ENCODE results near the gene MED13L. TPM values are rescaled to one million over a fixed set of nuclear protein-coding genes. Genes with fewer than 3 reads are reported as not detected.

Gene MED13L
- total and polyA plus RNA-seq, 2 of the 8 experiments (the other 6 are each of a cell fraction or from before 2014, with no cell fraction given) = 15.9 to 51.7 TPM

DNA sequence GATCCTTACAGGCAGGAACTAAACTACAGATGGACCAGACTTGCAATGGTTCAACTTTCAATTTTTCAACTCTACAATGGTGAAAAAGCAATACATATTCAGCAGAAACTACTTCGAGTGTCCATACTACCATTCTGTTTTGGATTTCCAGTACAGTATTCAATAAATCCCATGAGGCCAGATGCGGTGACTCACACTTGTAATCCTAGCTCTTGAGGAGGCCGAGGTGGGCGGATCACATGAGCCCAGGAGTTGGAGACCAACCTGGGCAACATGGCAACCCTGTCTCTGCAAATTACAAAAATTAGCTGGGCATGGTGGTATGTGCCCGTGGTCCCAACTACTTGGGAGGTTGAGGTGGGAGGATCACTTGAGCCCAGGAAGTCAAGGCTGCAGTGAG is 336.1 kb downstream of the MED13L start:
- no peak overlapping the region for H2BK20ac ChIP-seq (ENCODE audit: low read length)
- WGBS, 2 experiments (ENCODE audit: extremely low coverage in 1 of 2, insufficient coverage in 1 of 2, insufficient read length in 1 of 2, insufficient replicate concordance in 2 of 2, low coverage in 1 of 2, low lambda C conversion rate in 2 of 2, missing lambda C conversion rate in 1 of 2) = 95% methylated on average over 5 of the region's 5 CpGs; no CpG with 5 or more reads in 1 of the 2 experiments
- H4K91ac ChIP-seq (replicated peaks; ENCODE audit: insufficient read length, low read length) = no peak overlapping the region
- H4K20me1 ChIP-seq (replicated peaks in 1 of 2; ENCODE audit: control insufficient read depth in 1 of 2, insufficient read depth in 2 of 2, low read length in 2 of 2) = no peaks in the 10 kb centered on the region
- H3K23ac ChIP-seq (ENCODE audit: insufficient read length) = no peak overlapping the region
- no peaks in the 10 kb centered on the region for H3K9me3 ChIP-seq (ENCODE audit: insufficient read depth in 2 of 2, low read depth in 1 of 2, low read length in 1 of 2)
- H2BK120ac ChIP-seq (replicated peaks; ENCODE audit: low read depth, low read length) = no peak overlapping the region
- no peak overlapping the region for H2BK5ac ChIP-seq (ENCODE audit: low read depth, low read length)
- no peak for DNase-seq (ENCODE audit: low read depth in 1 of 2, low spot score in 2 of 2)
- H3K18ac ChIP-seq (ENCODE audit: extremely low read depth, low read length) = no peak overlapping the region
- H2AK5ac ChIP-seq (ENCODE audit: low read depth, low read length) = no peak overlapping the region
- H3K79me1 ChIP-seq (ENCODE audit: low read depth, low read length) = no peaks in the 10 kb centered on the region
- H3K14ac ChIP-seq (ENCODE audit: insufficient read length) = no peak overlapping the region
- no peak overlapping the region for H4K5ac ChIP-seq (ENCODE audit: insufficient read length, low read depth, low read length)
- H3K4me2 ChIP-seq (ENCODE audit: insufficient read depth in 1 of 2, low read depth in 2 of 2, low read length in 2 of 2) = no peak overlapping the region
- H3K27me3 ChIP-seq (replicated peaks in 1 of 4; ENCODE audit: control insufficient read depth in 3 of 4, extremely low read depth in 1 of 4, insufficient read depth in 3 of 4, low read length in 3 of 4) = no peaks in the 10 kb centered on the region
- no peak overlapping the region for H3K4me3 ChIP-seq (ENCODE audit: extremely low read depth in 1 of 4, insufficient read depth in 2 of 4, low read depth in 3 of 4, low read length in 4 of 4)
- CTCF ChIA-PET (ENCODE audit: partially characterized antibody) = no interaction called here
- no peaks in the 10 kb centered on the region; the same call in 1 of the 2 replicates for H3K23me2 ChIP-seq (ENCODE audit: low read depth, low read length)
- no peak overlapping the region for H3K56ac ChIP-seq (replicated peaks; ENCODE audit: insufficient read length, low read depth, low read length)
- H3K4ac ChIP-seq (replicated peaks; ENCODE audit: insufficient read length, low read depth, low read length) = no peak overlapping the region
- no peaks in the 10 kb centered on the region for H3K4me1 ChIP-seq (replicated peaks in 1 of 4; ENCODE audit: control insufficient read depth in 3 of 4, insufficient read depth in 4 of 4, low read length in 3 of 4)
- H3K27ac ChIP-seq (ENCODE audit: low read depth, low read length) = no peak overlapping the region
- POLR2A ChIA-PET (ENCODE audit: partially characterized antibody) = no interaction called here
- no peak overlapping the region for H2BK12ac ChIP-seq (ENCODE audit: low read depth, low read length)
- H3K79me2 ChIP-seq (ENCODE audit: control insufficient read depth in 1 of 2, insufficient read depth in 2 of 2, low read length in 2 of 2) = no peaks in the 10 kb centered on the region
- H2AFZ ChIP-seq (ENCODE audit: low read length) = no peak overlapping the region
- H3K36me3 ChIP-seq (ENCODE audit: control insufficient read depth in 2 of 4, insufficient read depth in 4 of 4, low read length in 3 of 4) = no peaks in the 10 kb centered on the region
- no peak overlapping the region for H2BK15ac ChIP-seq (ENCODE audit: low read length)
- no peak overlapping the region for H3K9ac ChIP-seq (replicated peaks in 1 of 4; ENCODE audit: extremely low read depth in 1 of 4, low read depth in 3 of 4, low read length in 3 of 4)
- FAIRE-seq = no peak
- TF ChIP-seq CREB1 (IDR thresholded peaks at IDR 0.05) (no peak), SIX5 (IDR thresholded peaks at IDR 0.05; ENCODE audit: low read depth, low read length) (no peak)
- no peak overlapping the region for H4K8ac ChIP-seq (ENCODE audit: extremely low read depth, insufficient read depth, low read length)
